Eye (tissue), 1 donor: ENCODE measurements around the gene KLF4.
A peak's percentile ranks its signal among the peaks of the same experiment; 100 is the strongest.

Source experiments
- DNase-seq: peaks from one replicate; pipeline ENCODE4 v3.0.0-alpha.2; 2015

KLF4 gene

DNA sequence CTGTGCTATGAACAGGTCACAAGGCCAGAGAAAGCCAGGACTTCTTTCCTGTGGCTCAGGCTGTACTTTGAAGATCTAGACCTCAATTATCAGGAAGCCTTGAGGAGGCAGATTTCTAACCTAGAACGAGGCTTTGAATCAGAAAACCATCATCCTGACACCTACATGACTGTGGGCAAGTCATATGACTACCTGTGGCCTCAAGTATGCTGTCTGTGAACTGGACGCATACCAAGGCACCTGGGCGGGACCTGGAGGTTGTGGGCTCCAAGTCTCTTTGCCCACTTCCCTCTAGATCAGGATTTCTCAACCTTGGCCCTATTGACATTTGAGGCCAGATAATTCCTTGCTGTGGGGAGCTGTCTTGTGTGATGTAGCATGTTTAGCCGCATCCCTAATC, 42.5 kb downstream of the KLF4 start:
- DNase-seq, result no peak

DNA sequence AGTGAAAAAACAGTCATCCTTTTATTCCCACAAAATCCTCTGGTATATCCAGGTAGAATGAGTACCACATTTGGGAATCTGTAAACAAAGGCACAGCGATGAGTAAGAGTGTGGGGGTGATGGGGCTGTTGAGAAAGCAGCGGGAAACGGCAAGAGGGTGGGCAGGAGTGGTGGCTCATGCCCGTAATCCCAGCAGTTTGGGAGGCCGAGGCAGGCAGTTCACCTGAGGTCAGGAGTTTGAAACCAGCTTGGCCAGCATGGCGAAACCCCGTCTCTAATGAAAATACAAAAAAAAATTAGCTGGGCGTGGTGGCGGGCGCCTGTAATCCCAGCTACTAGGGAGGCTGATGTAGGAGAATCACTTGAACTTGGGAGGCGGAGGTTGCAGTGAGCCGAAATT, 43.1 kb downstream of the KLF4 start:
- no peak for DNase-seq

DNA sequence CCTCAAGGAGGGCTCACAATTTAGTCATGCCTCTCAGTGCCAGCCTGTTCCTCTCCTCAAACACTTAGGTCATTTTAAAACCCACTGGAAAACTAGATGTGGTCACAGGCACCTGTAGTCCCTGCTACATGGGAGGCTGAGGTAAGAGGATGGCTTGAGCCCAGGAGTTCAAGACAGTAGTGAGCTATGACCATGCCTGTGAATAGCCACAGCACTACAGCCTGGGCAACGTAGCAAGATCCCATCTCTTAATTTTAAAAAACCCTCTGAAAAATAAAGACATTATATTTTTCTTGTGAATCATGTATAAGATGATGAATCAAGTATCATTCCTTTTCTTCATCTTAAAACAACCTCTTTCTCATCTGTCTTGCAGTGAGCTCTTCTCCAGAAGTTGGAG, 45.8 kb downstream of the KLF4 start:
- DNase-seq, result no peak

DNA sequence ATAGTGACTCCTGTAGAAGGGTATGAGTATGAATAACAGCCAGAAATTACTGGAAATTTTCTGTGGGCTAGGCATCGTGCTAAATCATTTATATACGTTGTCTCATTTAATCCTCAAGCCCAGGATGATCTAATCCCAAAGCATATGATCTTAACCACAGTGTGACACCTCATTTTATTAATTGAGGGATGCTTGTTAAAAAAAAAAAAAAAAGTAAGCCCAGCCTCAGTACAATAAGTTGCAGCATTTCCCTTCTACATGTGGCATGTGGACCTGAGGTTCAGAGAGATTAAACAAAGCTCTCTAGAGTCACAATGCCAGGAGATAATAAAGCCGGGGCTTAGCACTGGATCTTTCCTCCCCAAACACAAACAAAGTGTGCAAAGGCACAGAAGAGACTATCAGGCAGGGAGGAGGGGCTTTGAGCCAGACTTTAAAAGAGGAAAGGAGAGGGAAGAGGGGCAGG, 49.5 kb downstream of the KLF4 start:
- peak; percentile 14 for DNase-seq

DNA sequence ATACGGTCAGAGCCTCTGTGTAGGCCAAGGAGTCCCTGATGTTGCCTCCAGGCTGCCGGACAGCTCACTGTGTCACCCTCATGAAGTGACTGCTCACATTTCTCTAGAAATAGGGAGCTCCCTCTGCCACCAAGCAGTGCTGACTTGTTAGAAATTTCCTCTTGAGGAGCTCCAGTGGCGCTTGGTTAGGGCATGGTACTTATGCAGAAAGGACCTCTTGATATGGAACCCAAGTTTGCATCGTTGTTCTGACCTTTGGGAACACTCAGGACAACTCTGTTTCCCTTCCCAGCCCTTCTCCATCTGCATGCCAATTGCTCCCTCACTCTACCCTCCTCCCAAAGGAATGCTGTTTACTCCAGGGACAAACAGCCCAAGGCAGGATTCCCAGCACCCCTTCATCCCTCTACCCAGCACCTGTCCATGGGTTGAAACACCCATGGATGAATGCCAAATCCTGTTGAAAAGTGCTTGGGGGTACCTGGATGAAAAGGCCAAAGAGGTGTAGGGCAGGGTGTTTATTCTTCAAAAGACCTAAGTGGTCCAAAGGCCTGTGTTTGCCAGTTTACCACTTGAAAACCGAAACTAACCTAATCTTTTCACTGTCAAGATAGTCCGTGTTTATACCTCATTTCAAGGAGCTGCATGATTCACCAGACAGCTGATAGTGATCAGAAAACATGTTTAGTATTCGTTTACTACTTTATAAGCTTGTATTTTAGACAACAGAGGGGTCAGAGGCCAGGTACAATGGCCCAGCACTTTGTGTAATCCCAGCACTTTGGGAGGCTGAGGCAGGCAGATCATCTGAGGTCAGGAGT, 51.1 kb downstream of the KLF4 start:
- DNase-seq, result no peak

DNA sequence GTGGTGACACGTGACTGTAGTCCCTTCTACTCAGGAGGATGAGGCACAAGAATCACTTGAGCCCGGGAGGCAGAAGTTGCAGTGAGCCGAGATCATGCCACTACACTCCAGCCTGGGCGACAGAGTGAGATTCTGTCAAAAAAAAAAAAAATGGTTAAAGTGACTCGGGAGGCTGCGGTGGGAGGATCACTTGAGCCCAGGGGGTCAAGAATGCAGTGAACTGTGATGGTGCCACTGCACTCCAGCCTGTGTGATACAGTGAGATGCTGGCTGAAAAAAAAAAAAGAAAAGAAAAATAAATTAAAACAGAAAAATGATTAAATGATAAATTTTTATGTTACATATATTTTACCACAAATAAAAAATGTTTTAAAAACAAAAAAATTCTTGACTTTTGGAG, 51.9 kb downstream of the KLF4 start:
- DNase-seq, result no peak

DNA sequence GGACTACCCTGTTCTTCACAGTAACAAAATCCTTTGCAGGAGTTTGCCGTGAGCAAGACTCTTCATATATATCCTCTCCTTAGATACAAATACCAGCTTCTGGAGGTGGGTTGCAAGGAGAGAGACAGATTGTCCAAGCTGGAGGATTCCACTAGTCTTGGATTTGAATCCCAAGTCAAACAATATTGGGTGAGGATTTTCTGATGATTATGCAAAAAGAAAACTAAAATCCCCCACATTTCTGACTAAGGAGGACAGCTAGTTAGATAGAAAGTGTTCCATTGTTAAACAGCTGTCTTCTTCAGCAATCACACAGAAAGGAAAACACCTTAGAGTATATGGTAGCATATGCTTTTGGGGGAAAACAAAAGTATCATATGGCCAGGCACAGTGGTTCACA, 54.2 kb downstream of the KLF4 start:
- no peak for DNase-seq
